GM12878 (cell line): ENCODE results near the gene MEGF6. TPM values are rescaled to one million over a fixed set of nuclear protein-coding genes. Genes with fewer than 3 reads are reported as not detected.
A peak's percentile ranks its signal among the peaks of the same experiment; 100 is the strongest.

Experiments
- ATAC-seq: fragments of 200-7000 bp; cut with Tn5 transposase; 3 replicates; pipeline ENCODE4 v1.9.1; 2020; ENCODE audit warnings: mild to moderate bottlenecking, moderate library complexity
- BruUV-seq: library from RNA; stranded (reverse); fragments of 400-500 nt; replicated peaks from 2 replicates; lab custom pipeline; 2021; lab: Mats Ljungman, UMichigan
- CTCF ChIA-PET: fragments of 300-600 bp; sonication (Branson Sonifier 250); formaldehyde crosslinking; extraction: SDS; loops from one replicate; lab custom pipeline; 2021; ENCODE audit warnings: inconsistent platforms; lab: Yijun Ruan, JAX
- POLR2A ChIA-PET: fragments of 350-600 bp; formaldehyde crosslinking; extraction: SDS; loops from one replicate; lab custom pipeline; 2021; ENCODE audit warnings: inconsistent platforms; lab: Charles Lee
- RAD21 ChIA-PET: fragments of 300-600 bp; sonication (Branson Sonifier 250); formaldehyde crosslinking; loops from one replicate; lab custom pipeline; 2023; ENCODE audit warnings: antibody characterized with exemption; ENCODE audit not compliant: unreplicated experiment; lab: Charles Lee
- SMC1A ChIA-PET: fragments of 300-600 bp; sonication (Branson Sonifier 250); formaldehyde crosslinking; loops from one replicate; lab custom pipeline; 2023; ENCODE audit not compliant: unreplicated experiment, uncharacterized antibody; lab: Charles Lee
- DNase-seq: peaks from one replicate; pipeline ENCODE4 v3.0.0-alpha.2; 2011; ENCODE audit warnings: low read depth, low spot score
- FAIRE-seq: peaks from 3 replicates; lab custom pipeline; 2011; peaks lifted over from hg19 to GRCh38; lab: Jason Lieb, UNC
- H2AFZ ChIP-seq: 2 replicates; pipeline ENCODE4 v1.6.0; 2011; ENCODE audit warnings: low read depth, low read length, control low read depth; ENCODE audit not compliant: control insufficient read depth
- H3K27ac ChIP-seq: 2 replicates; pipeline ENCODE4 v1.5.1; 2011; ENCODE audit warnings: control low read depth; ENCODE audit not compliant: control insufficient read depth, insufficient read depth
- H3K27me3 ChIP-seq, 2 experiments: replicated peaks in 1 of 2; 2 replicates each; pipeline versions ENCODE4 v1.6.0 to v1.6.1; 2011; ENCODE audit warnings: low read length in 1 of 2; ENCODE audit not compliant: control insufficient read depth in 2 of 2, insufficient read depth in 2 of 2
- H3K36me3 ChIP-seq, 2 experiments: 2 replicates each; pipeline ENCODE4 v1.5.1; 2011; ENCODE audit warnings: low read length in 1 of 2; ENCODE audit not compliant: control insufficient read depth in 2 of 2, insufficient read depth in 2 of 2
- H3K4me1 ChIP-seq: 2 replicates; pipeline ENCODE4 v1.6.1; 2011; ENCODE audit warnings: mild to moderate bottlenecking, low read length, moderate library complexity, mixed read lengths; ENCODE audit not compliant: control insufficient read depth, insufficient read depth
- H3K4me2 ChIP-seq: 2 replicates; pipeline ENCODE4 v1.6.0; 2011; ENCODE audit warnings: control low read depth; ENCODE audit not compliant: control insufficient read depth, insufficient read depth
- H3K4me3 ChIP-seq: fragments of 200-600 bp; sonication (generic); 2 replicates; pipeline ENCODE4 v1.5.1; 2016
- H3K79me2 ChIP-seq: 2 replicates; pipeline ENCODE4 v1.6.0; 2011; ENCODE audit warnings: low read length; ENCODE audit not compliant: control insufficient read depth, insufficient read depth
- H3K9ac ChIP-seq: 2 replicates; pipeline ENCODE4 v1.8.0; 2011; ENCODE audit warnings: low read length, control low read depth, mixed read lengths; ENCODE audit not compliant: control insufficient read depth, insufficient read depth
- H3K9me3 ChIP-seq: replicated peaks from 3 replicates; pipeline ENCODE4 v1.5.1; 2011; ENCODE audit warnings: mild to moderate bottlenecking, low read length; ENCODE audit not compliant: control insufficient read depth, insufficient read depth
- H4K20me1 ChIP-seq: 2 replicates; pipeline ENCODE4 v1.6.0; 2011; ENCODE audit not compliant: control insufficient read depth, insufficient read depth
- ATF2 ChIP-seq: IDR thresholded peaks from 2 replicates; pipeline ENCODE4 v1.6.1; 2012; ENCODE audit warnings: low read length, inconsistent platforms
- CHD4 ChIP-seq: fragments of 200-600 bp; sonication (generic); IDR thresholded peaks from 2 replicates; pipeline ENCODE4 v1.6.1; 2016; ENCODE audit warnings: mild to moderate bottlenecking
- KDM1A ChIP-seq: fragments of 200-600 bp; sonication (generic); IDR thresholded peaks from 2 replicates; pipeline ENCODE4 v1.6.1; 2016; ENCODE audit warnings: borderline replicate concordance
- PAX5 ChIP-seq: IDR thresholded peaks from 2 replicates; pipeline ENCODE4 v1.6.1; 2011; ENCODE audit warnings: low read depth, low read length, borderline replicate concordance
- SPI1 ChIP-seq: IDR thresholded peaks from 2 replicates; pipeline ENCODE4 v1.6.1; 2011; ENCODE audit warnings: low read depth, mild to moderate bottlenecking, low read length, moderate library complexity, borderline replicate concordance; ENCODE audit not compliant: insufficient read depth
- ZNF384 ChIP-seq: IDR thresholded peaks from 2 replicates; pipeline ENCODE4 v1.6.1; 2012; ENCODE audit warnings: low read depth, mild to moderate bottlenecking, low read length, improper control_type of control experiment, borderline replicate concordance
- WGBS: methylation state at CpG from one replicate; pipeline ENCODE4 v1.1.6; 2016; ENCODE audit warnings: low lambda C conversion rate; ENCODE audit not compliant: insufficient replicate concordance, insufficient coverage; ENCODE audit errors: missing lambda C conversion rate; 5-methylcytosine and 5-hydroxymethylcytosine counted together
- in situ Hi-C: fragments of 300-500 bp; cut with MboI; formaldehyde crosslinking; loops from 9 replicates; pipeline ENCODE4 v1.14.3; 2018; ENCODE audit warnings: mixed read lengths
- intact Hi-C: fragments of 100-400 bp; cut with micrococcal nuclease; formaldehyde crosslinking; loops from one replicate; pipeline ENCODE4 v1.14.2; 2022; ENCODE audit not compliant: unreplicated experiment
- polyA plus RNA-seq, 11 experiments: library from polyadenylated mRNA; depleted of rRNA in 4 of 11; unstranded in 6 of 11; stranded (reverse) in 5 of 11; fragments of >200 nt; fragmentation: Nextera tagmentation in 4 of 11; fragmentation: Illumina TruSeq in 1 of 11; extraction: Ambion mirVana in 4 of 11; extraction: Trizol in 1 of 11; gene quantifications; 1 replicate in 1 of 11; 2 replicates in 10 of 11; pipeline versions ENCODE4 v1.2.1 to v1.2.3, GENCODE V29; 2011 to 2016; ENCODE audit warnings: inconsistent platforms in 2 of 11, missing spikeins in 2 of 11, low read depth in 1 of 11
- total RNA-seq, 4 experiments: library from RNA; depleted of rRNA in 3 of 4; stranded (reverse); fragments of >200 nt in 3 of 4; fragmentation: Illumina TruSeq in 1 of 4; extraction: Trizol in 1 of 4; gene quantifications; 2 replicates each; pipeline versions ENCODE4 v1.2.1 to v1.2.3, GENCODE V29; 2013 to 2021
- TF ChIP-seq, protein P1 (sequence below), 3 experiments: IDR thresholded peaks in 2 of 3; conservative IDR thresholded peaks in 1 of 3; 2 replicates each; pipeline ENCODE4 v1.5.1; 2011; ENCODE audit warnings: low read depth in 3 of 3, low read length in 3 of 3, mild to moderate bottlenecking in 3 of 3, control low read depth in 2 of 3, moderate library complexity in 2 of 3, inconsistent platforms in 1 of 3, mixed read lengths in 1 of 3; ENCODE audit not compliant: control insufficient read depth in 2 of 3, insufficient read depth in 1 of 3; ENCODE audit errors: extremely low read depth in 1 of 3

The MEGF6 gene
- total and polyA plus RNA-seq, 10 of the 15 experiments (the other 5 are each of a cell fraction or from before 2014, with no cell fraction given), result 0.03 to 0.41 TPM; not detected in 8

- Histone ChIP-seq H3K36me3 (no peaks in the 10 kb centered on the region), H3K4me2 (no peak overlapping the region), H3K4me3 (no peak overlapping the region), H3K79me2 (no peaks in the 10 kb centered on the region), H3K27me3 (no peaks in the 10 kb centered on the region), H3K4me1 (no peaks in the 10 kb centered on the region), H3K9ac (no peak overlapping the region), H3K27ac (no peak overlapping the region), H3K9me3 (no peaks in the 10 kb centered on the region; the same call in 2 of the 3 replicates), H4K20me1 (no peaks in the 10 kb centered on the region), H2AFZ (no peak overlapping the region)
- in situ Hi-C loops (loop anchor here (10.0 kb wide), 1 partner anchor 141 kb away; the partner anchor contains the start of gene TPRG1L), intact Hi-C loops (no loop called here)
- 48% methylated on average over 14 of the region's 14 CpGs for WGBS
- no peak for DNase-seq
- ChIA-PET RAD21 (no interaction called here), POLR2A (no interaction called here), CTCF (no interaction called here), SMC1A (no interaction called here)
- BruUV-seq, result no TSS peak
- TF ChIP-seq PAX5 (no peak), ATF2 (no peak), CHD4 (no peak), KDM1A (no peak), ZNF384 (no peak)
- FAIRE-seq, result no peak
- ATAC-seq, result no peak
Measured at GRCh38 chr1:3483380-3483779, 127.9 kb downstream of the MEGF6 start.

- H3K27ac ChIP-seq, result no peak overlapping the region
- H3K4me1 ChIP-seq, result no peaks in the 10 kb centered on the region
- no peaks in the 10 kb centered on the region for H3K79me2 ChIP-seq
- H3K36me3 ChIP-seq, result no peaks in the 10 kb centered on the region
- 5% methylated on average over 18 of the region's 18 CpGs for WGBS
- H3K4me3 ChIP-seq, result no peak overlapping the region
- no peaks in the 10 kb centered on the region for H4K20me1 ChIP-seq
- no peak for DNase-seq
- FAIRE-seq, result no peak
- in situ Hi-C loops, result loop anchor here (10.0 kb wide), 1 partner anchor 142 kb away; the partner anchor contains the start of gene TPRG1L
- no peak for TF ChIP-seq SPI1
- TF ChIP-seq, protein P1, sequence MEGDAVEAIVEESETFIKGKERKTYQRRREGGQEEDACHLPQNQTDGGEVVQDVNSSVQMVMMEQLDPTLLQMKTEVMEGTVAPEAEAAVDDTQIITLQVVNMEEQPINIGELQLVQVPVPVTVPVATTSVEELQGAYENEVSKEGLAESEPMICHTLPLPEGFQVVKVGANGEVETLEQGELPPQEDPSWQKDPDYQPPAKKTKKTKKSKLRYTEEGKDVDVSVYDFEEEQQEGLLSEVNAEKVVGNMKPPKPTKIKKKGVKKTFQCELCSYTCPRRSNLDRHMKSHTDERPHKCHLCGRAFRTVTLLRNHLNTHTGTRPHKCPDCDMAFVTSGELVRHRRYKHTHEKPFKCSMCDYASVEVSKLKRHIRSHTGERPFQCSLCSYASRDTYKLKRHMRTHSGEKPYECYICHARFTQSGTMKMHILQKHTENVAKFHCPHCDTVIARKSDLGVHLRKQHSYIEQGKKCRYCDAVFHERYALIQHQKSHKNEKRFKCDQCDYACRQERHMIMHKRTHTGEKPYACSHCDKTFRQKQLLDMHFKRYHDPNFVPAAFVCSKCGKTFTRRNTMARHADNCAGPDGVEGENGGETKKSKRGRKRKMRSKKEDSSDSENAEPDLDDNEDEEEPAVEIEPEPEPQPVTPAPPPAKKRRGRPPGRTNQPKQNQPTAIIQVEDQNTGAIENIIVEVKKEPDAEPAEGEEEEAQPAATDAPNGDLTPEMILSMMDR (IDR thresholded peaks at IDR 0.05 in 2 of 3, conservative IDR thresholded peaks at IDR 0.05 in 1 of 3; ENCODE audit: control insufficient read depth in 2 of 3, extremely low read depth in 1 of 3, insufficient read depth in 1 of 3, low read depth in 3 of 3, low read length in 3 of 3), result peak; percentile 9 to 39 (median 21); a peak in 3 of 6 replicates
- ChIA-PET RAD21 (no interaction called here), POLR2A (no interaction called here), CTCF (interaction anchor here (1.2 kb wide), 1 partner anchor 30 kb away, joined by 5 read pairs; no protein-coding TSS in a partner anchor), SMC1A (no interaction called here)
- no peak overlapping the region for H3K4me2 ChIP-seq
- no peak overlapping the region for H3K9ac ChIP-seq
- no peak overlapping the region for H2AFZ ChIP-seq
- peak; percentile 76 for ATAC-seq
- no TSS peak for BruUV-seq
- intact Hi-C loops, result no loop called here
- no peaks in the 10 kb centered on the region for H3K27me3 ChIP-seq
- H3K9me3 ChIP-seq, result no peaks in the 10 kb centered on the region
Measured at GRCh38 chr1:3482378-3482849, 128.9 kb downstream of the MEGF6 start.
